ENCODE measurements around the gene HABP4.

GRCh38 chr9:96458226-96458625, 8.3 kb downstream of the HABP4 start:
- TF ChIP-seq HDAC6 (IDR thresholded peaks at IDR 0.05; ENCODE audit: unreplicated experiment) (no peak), CTCF (IDR thresholded peaks at IDR 0.05 in 2 of 3, conservative IDR thresholded peaks at IDR 0.05 in 1 of 3; ENCODE audit: control insufficient read depth in 2 of 3, extremely low read depth in 1 of 3, insufficient read depth in 1 of 3, low read depth in 3 of 3, low read length in 3 of 3) (no peak), ESRRA (IDR thresholded peaks at IDR 0.05; ENCODE audit: low read length) (no peak)

Data from GM12878 (cell line).